ENCODE data around the gene PLCB1.

Gene PLCB1

GRCh38 chr20:8423482-8423881 lies 291.4 kb downstream of the PLCB1 start:
- Histone ChIP-seq H2AFZ (ENCODE audit: low read depth) (no peak overlapping the region), H3K27me3 (ENCODE audit: insufficient read depth, low read depth) (no peaks in the 10 kb centered on the region), H3K9ac (no peak overlapping the region), H3K4me2 (no peak overlapping the region), H3K4me1 (ENCODE audit: low read depth, poor library complexity, severe bottlenecking) (no peaks in the 10 kb centered on the region), H3K36me3 (ENCODE audit: insufficient read depth) (no peaks in the 10 kb centered on the region), H3K4me3 (IDR thresholded peaks at IDR 0.05; ENCODE audit: insufficient read depth, low read depth, low read length) (no peak overlapping the region), H3K27ac (no peak overlapping the region), H3K79me2 (ENCODE audit: insufficient read depth, low read depth) (no peaks in the 10 kb centered on the region), H4K20me1 (ENCODE audit: insufficient read depth) (no peaks in the 10 kb centered on the region)
- TF ChIP-seq CTCF (conservative IDR thresholded peaks at IDR 0.05; ENCODE audit: low read depth, low read length) = no peak

- H3K4me2 ChIP-seq = no peak overlapping the region
- no peaks in the 10 kb centered on the region for H4K20me1 ChIP-seq (ENCODE audit: insufficient read depth)
Measured at GRCh38 chr20:8424010-8424409, 291.9 kb downstream of the PLCB1 start.

GRCh38 chr20:8425016-8425415 lies 292.9 kb downstream of the PLCB1 start:
- no peak for TF ChIP-seq CTCF (conservative IDR thresholded peaks at IDR 0.05; ENCODE audit: low read depth, low read length)
- no peaks in the 10 kb centered on the region for H3K79me2 ChIP-seq (ENCODE audit: insufficient read depth, low read depth)
- H3K4me1 ChIP-seq (ENCODE audit: low read depth, poor library complexity, severe bottlenecking) = no peaks in the 10 kb centered on the region
- no peak overlapping the region for H3K4me2 ChIP-seq
- H4K20me1 ChIP-seq (ENCODE audit: insufficient read depth) = no peaks in the 10 kb centered on the region
- no peak overlapping the region for H3K9ac ChIP-seq
- H3K36me3 ChIP-seq (ENCODE audit: insufficient read depth) = no peaks in the 10 kb centered on the region
- H2AFZ ChIP-seq (ENCODE audit: low read depth) = no peak overlapping the region
- no peak overlapping the region for H3K27ac ChIP-seq
- H3K4me3 ChIP-seq (IDR thresholded peaks at IDR 0.05; ENCODE audit: insufficient read depth, low read depth, low read length) = no peak overlapping the region
- H3K27me3 ChIP-seq (ENCODE audit: insufficient read depth, low read depth) = no peaks in the 10 kb centered on the region

More at GRCh38 chr20:8424010-8424409, 291.9 kb downstream of the PLCB1 start:
- TF ChIP-seq CTCF (conservative IDR thresholded peaks at IDR 0.05; ENCODE audit: low read depth, low read length) = no peak
- Histone ChIP-seq H3K4me1 (ENCODE audit: low read depth, poor library complexity, severe bottlenecking) (no peaks in the 10 kb centered on the region), H3K27me3 (ENCODE audit: insufficient read depth, low read depth) (no peaks in the 10 kb centered on the region), H2AFZ (ENCODE audit: low read depth) (no peak overlapping the region), H3K79me2 (ENCODE audit: insufficient read depth, low read depth) (no peaks in the 10 kb centered on the region), H3K36me3 (ENCODE audit: insufficient read depth) (no peaks in the 10 kb centered on the region), H3K27ac (no peak overlapping the region), H3K4me3 (IDR thresholded peaks at IDR 0.05; ENCODE audit: insufficient read depth, low read depth, low read length) (no peak overlapping the region), H3K9ac (no peak overlapping the region)

- Histone ChIP-seq H4K20me1 (ENCODE audit: insufficient read depth) (no peaks in the 10 kb centered on the region), H3K79me2 (ENCODE audit: insufficient read depth, low read depth) (no peaks in the 10 kb centered on the region), H3K9ac (no peak overlapping the region), H3K4me2 (no peak overlapping the region), H3K36me3 (ENCODE audit: insufficient read depth) (no peaks in the 10 kb centered on the region), H3K4me3 (IDR thresholded peaks at IDR 0.05; ENCODE audit: insufficient read depth, low read depth, low read length) (no peak overlapping the region), H3K4me1 (ENCODE audit: low read depth, poor library complexity, severe bottlenecking) (no peaks in the 10 kb centered on the region), H3K27me3 (ENCODE audit: insufficient read depth, low read depth) (no peaks in the 10 kb centered on the region), H3K27ac (no peak overlapping the region), H2AFZ (ENCODE audit: low read depth) (no peak overlapping the region)
- no peak for TF ChIP-seq CTCF (conservative IDR thresholded peaks at IDR 0.05; ENCODE audit: low read depth, low read length)
Measured at GRCh38 chr20:8425802-8426201, 293.7 kb downstream of the PLCB1 start.

Measured in KMS-11 (cell line).